Muscle layer of duodenum (tissue), 2 donors: ENCODE measurements around the gene C11orf91.

Source experiments
- H3K27ac ChIP-seq: one replicate; pipeline ENCODE4 v1.7.0; 2013; ENCODE audit warnings: mild to moderate bottlenecking, low read length
- H3K27me3 ChIP-seq: one replicate; pipeline ENCODE4 v1.7.0; 2013; ENCODE audit warnings: low read depth, mild to moderate bottlenecking, control low read depth, low read length
- H3K36me3 ChIP-seq, 2 donors: one replicate each; pipeline ENCODE4 v1.7.0; 2013; ENCODE audit warnings: low read length in 2 of 2, control low read depth in 1 of 2, mild to moderate bottlenecking in 1 of 2; ENCODE audit not compliant: insufficient read depth in 2 of 2, control insufficient read depth in 1 of 2
- H3K4me1 ChIP-seq, 2 donors: one replicate each; pipeline ENCODE4 v1.7.0; 2013; ENCODE audit warnings: low read length in 2 of 2, mild to moderate bottlenecking in 2 of 2, control low read depth in 1 of 2, moderate library complexity in 1 of 2; ENCODE audit not compliant: insufficient read depth in 2 of 2, control insufficient read depth in 1 of 2
- H3K4me3 ChIP-seq, 2 donors: one replicate each; pipeline ENCODE4 v1.7.0; 2013; ENCODE audit warnings: low read length in 2 of 2, low read depth in 1 of 2, mild to moderate bottlenecking in 1 of 2
- H3K9me3 ChIP-seq, 2 donors: one replicate each; pipeline ENCODE4 v1.7.0; 2013; ENCODE audit warnings: low read length in 2 of 2, control low read depth in 1 of 2, mild to moderate bottlenecking in 1 of 2; ENCODE audit not compliant: control insufficient read depth in 1 of 2
- donor health status: healthy.

The C11orf91 gene, protein sequence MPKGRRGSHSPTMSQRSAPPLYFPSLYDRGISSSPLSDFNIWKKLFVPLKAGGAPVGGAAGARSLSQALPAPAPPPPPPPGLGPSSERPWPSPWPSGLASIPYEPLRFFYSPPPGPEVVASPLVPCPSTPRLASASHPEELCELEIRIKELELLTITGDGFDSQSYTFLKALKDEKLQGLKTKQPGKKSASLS

GRCh38 chr11:33700502-33701271, at the start of gene C11orf91:
Gene C11orf91 (minus strand): TSS chr11:33700826. CDS start chr11:33700740, 86 bp downstream.
- H3K4me1 ChIP-seq = peaks cover 0 to 4% of the 10 kb centered on the region in 2 donors
- H3K27ac ChIP-seq = peak within 1 kb of the TSS; percentile 58
- no peaks in the 10 kb centered on the region for H3K27me3 ChIP-seq
- peak within 1 kb of the TSS; percentile 64 to 66 for H3K4me3 ChIP-seq
- H3K36me3 ChIP-seq = peaks cover 0 to 8% of the 10 kb centered on the region in 2 donors
- H3K9me3 ChIP-seq = no peaks in the 10 kb centered on the region

DNA sequence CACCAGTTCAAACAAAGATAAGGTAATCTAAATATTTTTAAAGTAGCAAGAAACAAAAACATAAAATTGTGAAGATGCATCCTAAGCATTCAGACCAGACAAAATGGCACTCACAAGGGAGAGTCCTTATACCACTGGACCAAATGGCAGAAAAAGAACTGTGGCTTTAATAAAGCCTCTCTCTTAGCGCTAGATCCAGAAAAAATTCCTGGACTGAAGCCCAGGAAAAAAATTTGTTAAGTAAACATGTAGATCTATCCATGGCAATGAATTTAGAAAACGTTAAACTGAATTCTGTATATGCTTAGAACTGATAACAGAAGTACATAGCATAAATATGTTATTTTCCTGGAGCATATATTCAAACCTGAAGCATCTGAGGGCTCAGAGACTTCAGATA, 47.4 kb upstream of the C11orf91 start:
- Histone ChIP-seq H3K4me3 (no peak overlapping the region), H3K4me1 (peaks cover 5 to 12% of the 10 kb centered on the region in 2 donors), H3K27ac (no peak overlapping the region), H3K9me3 (no peaks in the 10 kb centered on the region), H3K36me3 (peaks cover 19 to 21% of the 10 kb centered on the region in 2 donors), H3K27me3 (no peaks in the 10 kb centered on the region)

DNA sequence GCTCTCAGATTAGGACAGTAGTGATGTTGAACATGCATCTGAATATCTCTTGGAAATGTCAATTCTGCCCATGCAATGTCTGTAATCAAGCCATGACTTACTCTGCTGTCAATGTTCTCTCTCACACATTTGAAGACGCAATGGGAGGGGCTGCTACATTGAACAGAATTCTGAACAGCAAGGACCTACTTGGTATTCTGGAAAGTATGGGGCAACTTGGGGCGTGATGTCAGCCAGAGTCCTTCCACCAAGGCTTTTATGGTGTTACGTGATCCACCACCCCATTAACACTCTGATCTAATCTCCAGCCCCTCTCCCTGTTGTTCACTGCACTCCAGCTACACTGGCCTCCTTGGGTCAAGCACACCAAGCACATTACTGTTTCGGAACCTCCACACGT, 42.7 kb upstream of the C11orf91 start:
- Histone ChIP-seq H3K36me3 (peaks cover 4 to 6% of the 10 kb centered on the region in 2 donors), H3K9me3 (no peaks in the 10 kb centered on the region), H3K4me1 (peaks cover 5 to 10% of the 10 kb centered on the region in 2 donors), H3K27me3 (no peaks in the 10 kb centered on the region), H3K4me3 (no peak overlapping the region), H3K27ac (no peak overlapping the region)

- Histone ChIP-seq H3K27me3 (no peaks in the 10 kb centered on the region), H3K27ac (no peak overlapping the region), H3K4me3 (no peak overlapping the region), H3K4me1 (peaks cover 1 to 4% of the 10 kb centered on the region in 2 donors), H3K36me3 (peaks cover 3 to 4% of the 10 kb centered on the region in 2 donors), H3K9me3 (no peaks in the 10 kb centered on the region)
Observed at GRCh38 chr11:33742249-33742851, 41.7 kb upstream of the C11orf91 start.

DNA sequence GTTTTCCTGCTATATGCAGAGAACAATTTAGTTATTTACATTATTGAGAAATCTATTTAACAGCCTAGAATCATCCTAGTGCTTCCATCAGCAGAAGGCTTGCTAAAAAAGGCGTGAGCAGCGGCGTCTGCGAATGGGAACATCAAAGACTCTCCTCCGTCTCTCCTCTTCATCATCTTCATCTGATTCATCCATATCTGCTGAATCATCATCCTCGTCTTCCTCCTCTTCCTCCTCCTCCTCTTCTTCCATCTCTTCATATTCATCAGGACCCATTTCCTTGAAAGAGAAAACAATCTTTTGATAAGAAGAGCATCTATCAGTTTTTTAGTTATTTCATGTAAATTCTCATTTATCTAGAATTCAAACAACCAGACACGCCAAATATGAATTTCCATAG, 41.2 kb upstream of the C11orf91 start:
- Histone ChIP-seq H3K36me3 (peaks cover 3 to 4% of the 10 kb centered on the region in 2 donors), H3K27ac (no peak overlapping the region), H3K4me1 (peaks cover 3 to 9% of the 10 kb centered on the region in 2 donors)

GRCh38 chr11:33737362-33737821, 36.8 kb upstream of the C11orf91 start:
- Histone ChIP-seq H3K27me3 (no peaks in the 10 kb centered on the region), H3K4me3 (no peak overlapping the region), H3K9me3 (no peaks in the 10 kb centered on the region), H3K36me3 (no peaks in the 10 kb centered on the region), H3K27ac (peak overlapping the region; percentile 54), H3K4me1 (peaks cover 3 to 14% of the 10 kb centered on the region in 2 donors)

More for the DNA sequence above, 41.2 kb upstream of the C11orf91 start:
- no peaks in the 10 kb centered on the region for H3K9me3 ChIP-seq
- H3K4me3 ChIP-seq = no peak overlapping the region
- H3K27me3 ChIP-seq = no peaks in the 10 kb centered on the region

- Histone ChIP-seq H3K4me3 (peak within 1 kb of the TSS; percentile 84 to 89), H3K27ac (peak within 1 kb of the TSS; percentile 71), H3K36me3 (no peaks in the 10 kb centered on the region), H3K4me1 (peaks cover 3 to 14% of the 10 kb centered on the region in 2 donors), H3K27me3 (no peaks in the 10 kb centered on the region), H3K9me3 (no peaks in the 10 kb centered on the region)
Observed at GRCh38 chr11:33736148-33736812, 35.7 kb upstream of the C11orf91 start, which contains the start of gene CD59. Gene CD59 (minus strand): TSS chr11:33736423. CDS start chr11:33722445, 13,978 bp downstream.

DNA sequence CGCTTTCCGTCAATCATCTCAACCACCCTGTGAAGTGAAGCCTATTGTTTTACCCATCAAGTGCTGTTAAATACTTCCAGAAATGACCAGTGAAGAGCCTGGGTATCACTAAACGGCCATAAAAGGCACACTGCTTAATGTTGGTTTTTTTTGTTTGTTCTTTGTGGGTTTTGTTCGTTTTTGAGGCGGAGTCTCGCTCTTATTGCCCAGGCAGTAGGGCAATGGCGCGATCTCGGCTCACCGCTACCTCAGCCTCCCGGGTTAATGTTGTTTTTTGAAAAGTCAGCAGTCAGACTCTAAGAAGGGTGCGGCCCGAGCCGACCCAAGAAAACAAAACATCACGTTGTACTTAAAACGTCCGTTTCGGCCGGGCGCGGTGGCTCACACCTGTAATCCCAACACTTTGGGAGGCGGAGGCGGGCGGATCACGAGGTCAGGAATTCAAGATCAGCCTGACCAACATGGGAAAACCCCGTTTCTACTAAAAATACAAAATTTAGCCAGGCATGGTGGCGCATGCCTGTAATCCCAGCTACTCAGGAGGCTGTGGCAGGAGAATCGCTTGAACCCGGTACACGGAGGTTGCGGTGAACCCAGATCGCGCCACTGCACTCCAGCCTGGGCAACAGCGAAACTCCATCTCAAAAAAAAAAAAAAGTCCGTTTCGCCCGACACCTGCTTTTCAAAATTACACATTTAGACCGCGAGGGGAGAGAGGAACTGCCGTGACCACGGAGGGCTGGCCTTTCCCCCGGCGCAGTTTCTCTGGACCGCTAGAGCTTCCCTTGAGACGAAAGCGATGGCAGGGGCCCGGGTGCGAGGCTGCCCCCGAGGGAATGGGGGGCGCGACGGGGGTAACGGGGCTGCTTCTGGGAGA, 34.9 kb upstream of the C11orf91 start:
- peak overlapping the region; percentile 84 to 89 for H3K4me3 ChIP-seq
- peaks cover 3 to 14% of the 10 kb centered on the region in 2 donors for H3K4me1 ChIP-seq
- H3K27ac ChIP-seq = peak overlapping the region; percentile 71

GRCh38 chr11:33734441-33735270, 34.0 kb upstream of the C11orf91 start:
- Histone ChIP-seq H3K27ac (peak overlapping the region; percentile 71), H3K4me1 (peaks cover 3 to 17% of the 10 kb centered on the region in 2 donors), H3K9me3 (no peaks in the 10 kb centered on the region), H3K27me3 (no peaks in the 10 kb centered on the region), H3K36me3 (no peaks in the 10 kb centered on the region), H3K4me3 (peak overlapping the region; percentile 84 to 89)

More for the DNA sequence above, 34.9 kb upstream of the C11orf91 start:
- no peaks in the 10 kb centered on the region for H3K36me3 ChIP-seq
- H3K9me3 ChIP-seq = no peaks in the 10 kb centered on the region
- H3K27me3 ChIP-seq = no peaks in the 10 kb centered on the region
